ENCODE results near the gene BTN1A1. TPM values are rescaled to one million over a fixed set of nuclear protein-coding genes. Genes with fewer than 3 reads are reported as not detected.

Gene BTN1A1
- total and polyA plus RNA-seq, 9 of the 15 experiments (the other 6 are each of a cell fraction or from before 2014, with no cell fraction given), result 0.01 to 0.15 (median 0.06) TPM; not detected in 4

GRCh38 chr6:26455357-26455970, 44.6 kb upstream of the BTN1A1 start (continued):
- TF ChIP-seq MGA (IDR thresholded peaks at IDR 0.05) (peak; percentile 13; the same call in 1 of the 2 replicates), ELK1 (CRISPR knock-in tag; IDR thresholded peaks at IDR 0.05) (no peak), ILF3 (IDR thresholded peaks at IDR 0.05; ENCODE audit: borderline replicate concordance) (no peak), ZNF24 (IDR thresholded peaks at IDR 0.05) (0 out of 2 replicates have a peak, but pooled peaks have one; percentile 32)
